Left lung (tissue), 10 donors: Measurements from ENCODE around the gene MID1. TPM values are rescaled to one million over a fixed set of nuclear protein-coding genes. Genes with fewer than 3 reads are reported as not detected.

Source experiments
- ATAC-seq: fragments of 200-7000 bp; cut with Tn5 transposase; one replicate; pipeline ENCODE4 v1.9.1; 2020; ENCODE audit warnings: moderate library complexity
- DNase-seq, 4 donors: peaks; one replicate each; pipeline ENCODE4 v3.0.0-alpha.2; 2013 to 2020
- H3K27ac ChIP-seq, 2 donors: fragments of 200-600 bp; sonication (generic) in 1 of 2; one replicate each; pipeline versions ENCODE4 v1.5.0 to v1.8.0; 2020 to 2021
- H3K27me3 ChIP-seq, 2 donors: fragments of 200-600 bp; sonication (generic) in 1 of 2; one replicate each; pipeline versions ENCODE4 v1.5.0 to v1.8.0; 2020 to 2021
- H3K36me3 ChIP-seq, 2 donors: fragments of 200-600 bp; sonication (generic) in 1 of 2; one replicate each; pipeline versions ENCODE4 v1.5.0 to v1.8.0; 2020 to 2021
- H3K4me1 ChIP-seq, 2 donors: fragments of 200-600 bp; one replicate each; pipeline ENCODE4 v1.8.0; 2021
- H3K4me3 ChIP-seq, 2 donors: fragments of 200-600 bp; sonication (generic) in 1 of 2; one replicate each; pipeline versions ENCODE4 v1.5.0 to v1.8.0; 2020 to 2021; ENCODE audit warnings: mild to moderate bottlenecking in 1 of 2
- H3K9me3 ChIP-seq, 2 donors: fragments of 200-600 bp; sonication (generic) in 1 of 2; one replicate each; pipeline versions ENCODE4 v1.5.0 to v1.8.0; 2020 to 2021
- intact Hi-C, 2 donors: fragments of 100-400 bp; cut with DNase I; formaldehyde crosslinking; loops; one replicate each; pipeline versions ENCODE4 v1.11.2 to v1.14.2; 2022
- polyA plus RNA-seq, 6 donors: library from polyadenylated mRNA; unstranded; fragments of 120-200 nt; gene quantifications; one replicate each; pipeline ENCODE4 v1.2.1, GENCODE V29; 2013; ENCODE audit not compliant: insufficient read length in 6 of 6
- total RNA-seq, 2 donors: library from RNA; stranded (reverse); fragmentation: NEBNext Ultra II Directional; extraction: Animal tissue kit (Norgen Biotek cat#: 25700); gene quantifications; one replicate each; pipeline ENCODE4 v1.2.1, GENCODE V29; 2021
- TF ChIP-seq, protein P1 (sequence below), 2 donors: fragments of 200-600 bp; sonication (generic) in 1 of 2; IDR thresholded peaks; one replicate each; pipeline versions ENCODE4 v1.5.0 to v1.8.0; 2021; ENCODE audit warnings: antibody characterized with exemption in 2 of 2
- donor health status: DM: no; HTN: yes; CAD: no.
- donor health status: DM: no; HTN: no; CAD: no.

MID1 gene
- total and polyA plus RNA-seq, 8 donors = 19.3 to 29.8 (median 24.2) TPM

DNA sequence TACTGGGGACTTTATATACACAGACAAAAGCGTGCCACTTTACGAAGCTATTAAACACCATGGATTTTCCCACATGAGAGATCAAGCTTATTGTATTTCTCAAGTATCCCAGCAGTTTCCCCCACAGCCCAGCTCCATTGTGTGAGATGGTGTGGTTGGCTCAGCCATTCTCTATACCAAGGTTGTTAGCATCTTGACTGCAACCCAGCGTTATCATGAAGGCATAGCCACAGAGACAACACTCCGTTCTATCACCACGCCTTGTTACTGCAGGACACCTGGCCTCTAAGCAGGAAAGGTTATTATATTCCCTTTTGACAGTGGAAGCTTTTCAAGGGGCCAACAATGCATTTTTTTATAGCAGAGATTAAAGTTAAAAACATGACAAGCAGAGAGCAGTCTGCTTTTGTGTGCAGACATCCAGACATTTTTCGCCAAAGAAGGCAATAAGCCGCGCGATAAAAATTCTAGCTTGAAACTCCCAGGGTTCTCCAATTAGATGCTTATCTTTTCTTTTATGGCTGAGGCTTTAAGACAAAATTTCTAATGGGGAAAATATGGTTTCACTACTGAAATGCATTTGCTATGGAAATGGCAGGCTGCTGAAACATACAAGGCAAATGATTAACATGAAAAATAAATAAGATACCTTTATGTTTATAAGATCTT is 206.1 kb downstream of the MID1 start:
- Histone ChIP-seq H3K36me3 (no peaks in the 10 kb centered on the region), H3K4me1 (no peaks in the 10 kb centered on the region), H3K4me3 (no peak overlapping the region), H3K9me3 (no peaks in the 10 kb centered on the region), H3K27me3 (no peaks in the 10 kb centered on the region), H3K27ac (no peak overlapping the region)
- DNase-seq (no peak), ATAC-seq (no peak)
- intact Hi-C loops = no loop called here
- TF ChIP-seq, protein P1, sequence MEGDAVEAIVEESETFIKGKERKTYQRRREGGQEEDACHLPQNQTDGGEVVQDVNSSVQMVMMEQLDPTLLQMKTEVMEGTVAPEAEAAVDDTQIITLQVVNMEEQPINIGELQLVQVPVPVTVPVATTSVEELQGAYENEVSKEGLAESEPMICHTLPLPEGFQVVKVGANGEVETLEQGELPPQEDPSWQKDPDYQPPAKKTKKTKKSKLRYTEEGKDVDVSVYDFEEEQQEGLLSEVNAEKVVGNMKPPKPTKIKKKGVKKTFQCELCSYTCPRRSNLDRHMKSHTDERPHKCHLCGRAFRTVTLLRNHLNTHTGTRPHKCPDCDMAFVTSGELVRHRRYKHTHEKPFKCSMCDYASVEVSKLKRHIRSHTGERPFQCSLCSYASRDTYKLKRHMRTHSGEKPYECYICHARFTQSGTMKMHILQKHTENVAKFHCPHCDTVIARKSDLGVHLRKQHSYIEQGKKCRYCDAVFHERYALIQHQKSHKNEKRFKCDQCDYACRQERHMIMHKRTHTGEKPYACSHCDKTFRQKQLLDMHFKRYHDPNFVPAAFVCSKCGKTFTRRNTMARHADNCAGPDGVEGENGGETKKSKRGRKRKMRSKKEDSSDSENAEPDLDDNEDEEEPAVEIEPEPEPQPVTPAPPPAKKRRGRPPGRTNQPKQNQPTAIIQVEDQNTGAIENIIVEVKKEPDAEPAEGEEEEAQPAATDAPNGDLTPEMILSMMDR (IDR thresholded peaks at IDR 0.05) = no peak

DNA sequence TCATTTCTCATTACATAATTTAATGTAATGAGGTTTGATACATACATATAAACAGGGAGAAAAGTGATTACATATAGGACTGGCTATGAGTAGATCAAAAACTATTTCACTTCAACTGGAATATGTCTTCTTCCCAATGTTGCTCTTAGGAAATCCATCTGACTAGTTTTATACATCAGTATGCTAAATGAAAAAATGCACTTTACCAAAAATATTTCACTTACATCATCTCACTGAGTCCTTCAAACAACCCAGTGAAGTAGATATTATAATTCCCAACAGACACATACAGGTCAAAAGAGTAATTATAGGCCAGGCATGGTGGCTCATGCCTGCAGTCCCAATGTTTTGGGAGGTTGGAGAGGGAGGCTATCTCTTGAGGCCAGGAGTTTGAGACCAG is 215.9 kb downstream of the MID1 start:
- DNase-seq (no peak), ATAC-seq (no peak)
- Histone ChIP-seq H3K27me3 (no peaks in the 10 kb centered on the region), H3K4me3 (no peak overlapping the region), H3K27ac (no peak overlapping the region), H3K36me3 (no peaks in the 10 kb centered on the region), H3K9me3 (no peaks in the 10 kb centered on the region), H3K4me1 (no peaks in the 10 kb centered on the region)
- intact Hi-C loops = no loop called here
- TF ChIP-seq, protein P1 (IDR thresholded peaks at IDR 0.05) = no peak

DNA sequence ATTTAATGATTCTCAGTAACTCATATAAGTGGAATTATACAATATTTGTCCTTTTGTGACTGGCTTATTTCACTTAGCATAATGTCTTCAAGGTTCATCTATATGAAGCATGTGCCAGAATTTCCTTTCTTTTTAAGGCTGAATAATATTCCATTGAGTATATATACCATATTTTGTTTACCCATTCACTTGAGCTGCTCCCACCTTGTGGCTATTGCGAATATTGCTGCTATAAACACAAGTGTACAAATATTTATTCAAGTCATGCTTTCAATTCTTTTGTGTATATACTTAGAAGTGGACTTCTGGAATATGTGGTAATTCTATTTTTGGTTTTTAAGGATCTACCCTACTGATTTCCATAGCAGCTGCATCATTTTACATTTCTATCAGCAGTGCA is 219.1 kb downstream of the MID1 start:
- DNase-seq (no peak), ATAC-seq (no peak)
- TF ChIP-seq, protein P1 (IDR thresholded peaks at IDR 0.05) = no peak
- H3K4me1 ChIP-seq = no peaks in the 10 kb centered on the region
- H3K27ac ChIP-seq = no peak overlapping the region
- intact Hi-C loops = no loop called here
- no peaks in the 10 kb centered on the region for H3K36me3 ChIP-seq
- no peak overlapping the region for H3K4me3 ChIP-seq
- H3K27me3 ChIP-seq = no peaks in the 10 kb centered on the region
- H3K9me3 ChIP-seq = no peaks in the 10 kb centered on the region

DNA sequence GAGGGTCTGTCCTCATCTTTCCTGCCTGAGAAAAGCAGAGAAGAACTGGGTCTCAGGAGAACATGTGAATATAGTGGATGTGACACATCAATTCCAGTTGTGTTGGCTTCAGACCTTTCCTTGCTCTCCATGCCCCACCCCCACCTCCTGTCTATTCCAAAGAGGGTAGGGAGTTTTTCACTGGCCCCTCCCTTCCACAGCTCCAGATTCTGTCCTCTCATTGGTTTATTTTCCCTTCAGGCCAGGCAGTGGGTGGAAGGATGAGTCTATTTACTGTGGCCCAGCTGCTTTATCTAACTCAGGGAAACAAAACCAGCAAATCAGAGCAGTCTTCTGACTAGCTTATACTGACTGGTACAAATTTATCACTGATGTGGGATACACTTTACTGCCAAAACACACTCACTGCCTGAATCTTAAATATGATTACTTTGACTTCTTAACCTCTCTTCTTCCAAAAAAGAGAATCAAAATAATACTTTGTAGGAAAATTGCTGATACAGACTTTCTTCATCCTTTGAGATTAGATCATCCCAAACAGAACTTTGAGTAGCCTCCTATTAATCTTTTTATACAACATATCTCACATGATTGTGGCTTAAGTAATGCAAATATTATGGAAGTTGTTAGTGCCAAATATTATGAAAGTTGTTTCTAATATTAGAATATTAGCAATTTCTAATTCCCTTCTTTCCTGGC is 221.2 kb downstream of the MID1 start:
- intact Hi-C loops = no loop called here
- Histone ChIP-seq H3K27ac (no peak overlapping the region), H3K4me3 (no peak overlapping the region), H3K36me3 (no peaks in the 10 kb centered on the region), H3K4me1 (no peaks in the 10 kb centered on the region), H3K9me3 (no peaks in the 10 kb centered on the region), H3K27me3 (no peaks in the 10 kb centered on the region)
- ATAC-seq = peak; percentile 42
- no peak for DNase-seq
- TF ChIP-seq, protein P1 (IDR thresholded peaks at IDR 0.05) = no peak

DNA sequence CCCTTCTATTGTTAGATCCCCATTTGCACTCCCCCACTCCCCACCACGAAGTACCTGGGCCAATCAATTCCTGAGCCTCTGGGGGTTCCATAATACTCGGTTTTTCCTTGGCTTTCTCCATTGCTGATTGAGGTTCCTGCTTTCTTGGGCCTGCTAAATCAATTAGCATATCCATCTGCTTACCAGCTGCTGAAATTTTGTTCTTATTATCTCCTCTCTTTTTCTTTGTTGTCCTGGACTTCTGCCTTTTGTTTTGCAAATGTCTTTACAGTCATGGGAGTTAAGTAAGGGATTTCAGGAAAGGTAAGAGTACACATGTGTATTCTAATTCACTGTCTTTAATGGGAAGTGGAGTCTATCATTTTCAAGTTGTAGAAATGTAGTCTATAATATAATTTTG is 222.2 kb downstream of the MID1 start:
- intact Hi-C loops = no loop called here
- H3K27me3 ChIP-seq = no peaks in the 10 kb centered on the region
- H3K4me3 ChIP-seq = no peak overlapping the region
- DNase-seq (no peak), ATAC-seq (no peak)
- no peaks in the 10 kb centered on the region for H3K9me3 ChIP-seq
- H3K27ac ChIP-seq = no peak overlapping the region
- no peaks in the 10 kb centered on the region for H3K4me1 ChIP-seq
- TF ChIP-seq, protein P1 (IDR thresholded peaks at IDR 0.05) = no peak
- H3K36me3 ChIP-seq = no peaks in the 10 kb centered on the region
